IPS DF 19.7 (cell line): ENCODE data around the gene TP53RK.

Source experiments
- DNase-seq: peaks from one replicate; pipeline ENCODE4 v3.0.0-alpha.2; 2013; ENCODE audit warnings: low read depth, low spot score

The TP53RK gene

GRCh38 chr20:46689082-46689753 is at the start of gene TP53RK:
TSS of gene TP53RK (minus strand) at chr20:46689444. CDS start at chr20:46689414, 30 bp downstream.
- DNase-seq = peak; percentile 98

GRCh38 chr20:46735436-46735835 is 46.2 kb upstream of the TP53RK start:
- DNase-seq = no peak

GRCh38 chr20:46731770-46732169 is 42.5 kb upstream of the TP53RK start:
- no peak for DNase-seq

DNA sequence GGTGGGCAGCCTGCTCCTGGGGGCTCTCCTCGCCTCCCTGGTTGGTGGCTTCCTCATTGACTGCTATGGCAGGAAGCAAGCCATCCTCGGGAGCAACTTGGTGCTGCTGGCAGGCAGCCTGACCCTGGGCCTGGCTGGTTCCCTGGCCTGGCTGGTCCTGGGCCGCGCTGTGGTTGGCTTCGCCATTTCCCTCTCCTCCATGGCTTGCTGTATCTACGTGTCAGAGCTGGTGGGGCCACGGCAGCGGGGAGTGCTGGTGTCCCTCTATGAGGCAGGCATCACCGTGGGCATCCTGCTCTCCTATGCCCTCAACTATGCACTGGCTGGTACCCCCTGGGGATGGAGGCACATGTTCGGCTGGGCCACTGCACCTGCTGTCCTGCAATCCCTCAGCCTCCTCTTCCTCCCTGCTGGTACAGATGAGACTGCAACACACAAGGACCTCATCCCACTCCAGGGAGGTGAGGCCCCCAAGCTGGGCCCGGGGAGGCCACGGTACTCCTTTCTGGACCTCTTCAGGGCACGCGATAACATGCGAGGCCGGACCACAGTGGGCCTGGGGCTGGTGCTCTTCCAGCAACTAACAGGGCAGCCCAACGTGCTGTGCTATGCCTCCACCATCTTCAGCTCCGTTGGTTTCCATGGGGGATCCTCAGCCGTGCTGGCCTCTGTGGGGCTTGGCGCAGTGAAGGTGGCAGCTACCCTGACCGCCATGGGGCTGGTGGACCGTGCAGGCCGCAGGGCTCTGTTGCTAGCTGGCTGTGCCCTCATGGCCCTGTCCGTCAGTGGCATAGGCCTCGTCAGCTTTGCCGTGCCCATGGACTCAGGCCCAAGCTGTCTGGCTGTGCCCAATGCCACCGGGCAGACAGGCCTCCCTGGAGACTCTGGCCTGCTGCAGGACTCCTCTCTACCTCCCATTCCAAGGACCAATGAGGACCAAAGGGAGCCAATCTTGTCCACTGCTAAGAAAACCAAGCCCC is 36.2 kb upstream of the TP53RK start:
- DNase-seq = no peak

GRCh38 chr20:46724343-46724959 is 35.2 kb upstream of the TP53RK start:
- DNase-seq = no peak

DNA sequence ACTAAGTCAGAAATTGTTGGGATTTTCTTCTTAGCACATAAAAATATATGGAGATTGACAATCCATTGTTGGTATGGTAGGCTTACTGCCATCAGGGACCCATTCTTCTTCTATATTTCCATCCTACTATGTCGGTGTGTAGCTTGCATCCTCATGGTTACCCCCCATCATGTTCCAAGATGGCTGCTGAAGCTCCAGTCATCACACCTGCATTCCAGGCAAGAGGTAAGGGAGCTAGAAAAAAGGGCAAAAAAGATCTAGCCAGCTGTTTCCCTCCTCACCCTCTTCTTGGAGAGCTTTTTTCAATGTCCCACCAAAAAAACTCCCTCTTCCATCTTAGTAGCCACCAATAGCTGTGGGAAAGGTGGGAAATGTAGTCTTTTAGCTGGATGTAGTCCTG is 33.8 kb upstream of the TP53RK start:
- no peak for DNase-seq

DNA sequence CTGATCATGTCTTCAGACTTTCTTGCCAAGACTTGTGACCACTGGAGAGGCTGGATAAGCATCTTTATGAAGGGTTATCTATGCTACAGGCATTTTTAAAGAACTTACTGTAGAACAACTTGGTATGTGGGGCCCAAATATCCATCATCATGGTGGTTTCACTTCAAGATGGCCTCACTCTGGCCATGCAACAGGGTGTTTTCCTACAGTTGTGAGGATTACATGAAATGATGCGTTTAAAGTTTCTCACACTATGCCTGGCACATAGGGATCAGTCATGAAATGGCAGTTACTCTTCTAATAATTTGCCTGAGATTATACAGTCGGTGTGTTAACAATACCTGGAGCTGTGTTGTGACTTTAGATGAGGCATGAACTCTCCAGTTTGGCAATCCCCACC is 33.2 kb upstream of the TP53RK start:
- no peak for DNase-seq

- DNase-seq = no peak
Measured at GRCh38 chr20:46721476-46721875, 32.2 kb upstream of the TP53RK start.

GRCh38 chr20:46720776-46721425 is 31.7 kb upstream of the TP53RK start:
- DNase-seq = no peak

DNA sequence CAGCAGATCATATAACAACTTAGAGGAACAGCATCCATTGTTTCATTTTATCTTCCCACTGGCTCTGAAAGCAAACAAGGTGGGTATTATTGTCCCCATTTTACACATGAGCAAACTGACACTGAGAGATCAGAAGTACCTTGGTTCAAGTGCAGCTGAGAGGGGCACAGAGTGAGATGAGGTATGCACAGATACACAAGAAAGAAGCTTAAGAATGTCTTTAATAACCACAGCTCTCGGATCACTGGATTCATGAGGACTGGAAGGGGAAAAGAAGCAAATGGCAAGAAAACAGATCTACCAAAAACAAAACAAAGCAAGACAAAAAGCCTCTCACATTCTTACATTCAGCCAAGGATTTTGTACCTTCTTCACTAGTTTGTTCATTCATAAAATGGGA is 30.8 kb upstream of the TP53RK start:
- no peak for DNase-seq

GRCh38 chr20:46717818-46718541 is 28.7 kb upstream of the TP53RK start:
- DNase-seq = no peak

DNA sequence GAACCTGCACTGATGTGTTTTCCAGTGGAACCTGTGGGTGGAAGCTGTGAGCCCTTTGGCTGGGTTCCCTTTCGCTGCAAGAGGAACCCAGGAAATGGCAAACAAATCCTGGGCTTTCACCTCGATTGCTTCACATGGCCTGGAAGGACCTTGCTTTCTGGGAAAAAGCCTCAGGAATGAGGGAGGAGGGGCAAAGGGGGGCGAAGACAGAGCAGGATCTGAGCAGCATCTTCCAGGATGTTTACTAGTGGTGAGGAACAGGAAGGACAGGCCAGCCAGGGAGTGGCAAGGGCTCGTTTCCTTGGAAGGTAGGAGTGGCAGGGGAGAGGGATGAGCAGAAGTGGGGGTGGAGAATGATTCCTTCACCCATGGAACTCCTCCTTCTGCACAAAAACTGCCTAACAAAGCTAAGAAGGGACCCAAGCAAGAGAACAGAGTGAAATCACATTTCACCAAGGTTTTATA is 26.1 kb upstream of the TP53RK start:
- DNase-seq = peak; percentile 57

GRCh38 chr20:46713957-46714834 is 25.0 kb upstream of the TP53RK start:
- DNase-seq = no peak

DNA sequence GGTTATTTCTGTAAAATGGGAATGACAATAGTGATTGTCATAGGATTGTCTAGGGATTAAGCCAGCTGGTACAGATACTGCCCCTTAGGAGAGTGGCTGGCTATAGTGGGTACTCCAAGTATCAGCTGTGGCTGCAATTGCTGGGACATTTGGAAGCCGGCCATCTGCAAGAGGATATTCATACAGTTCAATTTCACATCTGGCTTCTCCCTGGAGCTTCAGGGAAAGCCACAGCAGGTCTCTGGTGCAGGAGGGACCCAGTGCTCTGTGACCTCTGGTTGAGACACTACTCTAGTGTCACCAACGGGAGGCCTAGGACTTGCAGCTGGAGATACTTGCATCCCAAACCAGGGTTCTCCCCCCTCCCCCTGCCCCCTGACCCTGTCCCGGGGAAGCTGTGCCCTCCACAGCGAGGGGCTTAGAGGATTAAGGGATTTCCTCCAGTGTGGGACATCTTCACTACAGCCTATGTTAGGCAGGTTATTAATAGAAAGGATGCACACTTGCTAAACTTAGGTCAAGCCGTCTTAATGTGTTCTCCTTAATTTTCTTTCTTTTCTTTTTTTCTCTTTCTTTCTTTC is 22.9 kb upstream of the TP53RK start:
- no peak for DNase-seq

DNA sequence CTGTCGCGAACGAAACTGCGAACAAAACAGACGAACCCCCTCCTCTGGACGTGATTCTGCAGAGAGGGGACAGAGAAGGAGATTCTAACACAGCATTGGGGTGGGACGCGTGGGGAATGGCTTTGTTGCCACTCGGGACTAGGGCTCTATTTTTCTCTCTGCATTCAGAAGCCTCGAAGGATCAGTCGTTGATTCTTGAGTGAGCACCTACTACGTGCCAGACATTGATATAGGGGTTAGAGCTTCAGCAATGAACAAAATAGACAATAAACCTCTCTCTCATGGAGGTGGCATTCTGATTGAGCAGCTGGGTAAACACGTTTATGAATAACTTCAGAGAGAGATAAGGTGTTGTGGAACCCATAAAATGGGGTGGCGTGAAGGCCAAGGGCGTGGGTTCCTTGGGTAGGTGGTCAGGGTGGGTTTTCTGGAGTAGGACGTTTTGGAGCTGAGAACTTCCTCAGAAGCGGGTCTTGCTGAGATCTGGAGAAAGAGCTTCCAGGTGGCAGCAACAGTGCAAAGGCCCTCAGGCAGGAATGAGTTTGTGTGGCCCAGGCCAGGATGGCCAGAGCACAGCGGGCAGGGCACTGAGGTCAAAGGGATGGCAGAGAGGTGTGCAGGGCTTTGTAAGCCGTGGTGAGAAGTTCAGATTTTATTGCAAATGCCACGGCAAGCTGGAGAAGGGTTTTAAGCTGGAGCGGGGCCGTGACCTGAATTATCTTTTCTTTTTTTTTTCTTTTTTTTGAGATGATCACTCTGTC is 21.1 kb upstream of the TP53RK start:
- DNase-seq = no peak

GRCh38 chr20:46709459-46710152 is 20.4 kb upstream of the TP53RK start, which contains the start of gene SLC2A10:
TSS of gene SLC2A10 (plus strand) at chr20:46709649. CDS start at chr20:46709737, 88 bp downstream.
- DNase-seq = no peak

DNA sequence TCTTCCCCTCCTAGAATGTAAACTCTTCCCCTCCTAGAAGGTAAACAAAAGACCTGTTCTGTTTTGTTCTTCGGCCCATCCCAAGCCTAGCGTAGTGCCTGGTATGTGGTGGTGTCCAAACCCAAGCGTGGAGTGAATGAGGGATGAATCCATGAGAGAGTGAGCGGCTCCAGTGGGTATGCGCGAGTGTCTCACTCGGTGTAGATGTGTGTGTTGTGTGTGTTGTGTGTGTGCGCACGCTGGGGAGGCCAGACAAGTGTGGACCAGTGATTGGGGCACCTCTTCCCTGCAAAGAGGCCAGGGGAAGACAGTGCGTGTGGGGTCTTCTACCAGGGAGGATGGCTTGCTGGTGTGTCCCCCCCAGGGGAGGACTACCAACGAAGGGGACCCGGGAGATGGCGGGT is 19.8 kb upstream of the TP53RK start:
- no peak for DNase-seq

DNA sequence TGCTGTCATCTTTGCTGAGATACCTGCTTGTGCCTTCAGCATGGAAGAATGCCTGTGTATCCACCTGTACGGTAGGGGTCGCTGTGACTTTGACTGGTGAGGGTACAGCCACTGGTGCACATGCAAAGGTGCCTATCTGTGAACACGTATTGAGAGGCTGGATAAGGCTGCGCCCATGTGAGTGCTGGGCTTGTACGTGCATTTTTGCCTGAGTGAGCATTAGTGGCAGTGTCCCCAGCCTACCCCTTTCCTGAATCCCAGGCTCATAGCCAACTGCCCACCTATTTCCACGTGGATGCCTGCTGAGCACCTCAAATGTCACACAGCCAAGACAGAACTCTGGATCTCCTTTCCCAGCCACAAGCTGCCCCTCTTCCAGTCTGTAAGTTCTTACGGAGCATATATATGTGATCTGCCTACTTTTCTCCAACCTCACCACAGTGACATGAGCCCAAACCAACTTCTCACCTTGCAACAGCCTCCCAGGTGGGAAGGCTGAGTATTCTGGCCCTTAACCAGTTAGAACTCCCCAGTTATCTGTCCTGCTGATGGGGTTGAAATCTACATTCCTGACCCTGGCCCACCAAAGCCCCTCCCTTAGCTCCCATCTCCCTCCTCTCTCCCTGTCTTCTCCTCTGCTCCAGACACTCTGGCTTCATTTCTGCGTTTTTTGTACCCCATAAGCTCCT is 19.1 kb upstream of the TP53RK start:
- no peak for DNase-seq
